ENCODE results near the gene NOTO.
"Not testable (repeated sequence)": the region's sequence is repeated elsewhere in the genome, so short reads cannot be mapped to it uniquely, and the experiment has no call there.

Gene NOTO, protein sequence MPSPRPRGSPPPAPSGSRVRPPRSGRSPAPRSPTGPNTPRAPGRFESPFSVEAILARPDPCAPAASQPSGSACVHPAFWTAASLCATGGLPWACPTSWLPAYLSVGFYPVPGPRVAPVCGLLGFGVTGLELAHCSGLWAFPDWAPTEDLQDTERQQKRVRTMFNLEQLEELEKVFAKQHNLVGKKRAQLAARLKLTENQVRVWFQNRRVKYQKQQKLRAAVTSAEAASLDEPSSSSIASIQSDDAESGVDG

DNA sequence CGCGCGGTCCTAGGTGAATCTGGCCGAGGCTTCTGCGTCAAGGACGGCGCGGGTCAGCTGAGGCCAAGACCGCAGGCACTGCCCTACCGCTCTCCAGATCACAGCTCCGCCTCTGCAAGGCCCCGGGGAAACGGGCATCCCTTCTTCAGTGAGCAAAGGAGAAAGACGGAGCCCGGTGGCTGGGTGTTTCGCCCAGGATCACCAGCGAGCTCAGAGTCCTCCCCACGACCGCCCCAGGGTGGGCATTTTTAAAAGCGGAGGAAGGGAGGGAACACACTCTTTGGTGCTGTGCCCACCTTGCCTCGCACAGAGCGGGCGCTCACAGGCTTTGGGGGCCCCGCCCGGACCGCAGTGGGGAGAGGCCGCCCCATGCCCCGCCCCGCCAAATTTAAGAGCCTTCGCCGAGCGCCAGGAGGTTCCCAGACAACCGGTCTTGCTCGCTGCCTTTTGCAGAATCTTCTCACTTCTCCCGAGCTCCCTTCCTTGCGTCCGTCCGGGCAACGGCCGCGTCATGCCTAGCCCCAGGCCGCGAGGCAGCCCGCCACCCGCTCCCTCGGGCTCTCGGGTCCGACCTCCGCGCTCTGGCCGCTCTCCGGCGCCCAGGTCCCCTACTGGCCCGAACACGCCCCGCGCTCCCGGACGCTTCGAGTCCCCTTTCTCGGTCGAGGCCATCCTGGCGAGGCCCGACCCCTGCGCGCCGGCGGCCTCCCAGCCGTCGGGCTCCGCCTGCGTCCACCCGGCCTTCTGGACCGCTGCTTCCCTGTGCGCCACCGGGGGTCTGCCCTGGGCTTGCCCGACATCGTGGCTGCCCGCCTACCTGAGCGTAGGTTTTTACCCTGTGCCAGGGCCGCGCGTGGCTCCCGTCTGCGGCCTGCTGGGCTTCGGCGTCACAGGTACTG is at the start of gene NOTO:
NOTO (plus strand) TSS at position 419 of the 899 bp plus-strand sequence; CDS start at position 512, 93 bp downstream.
- DNase-seq (ENCODE audit: low spot score), result no peak

DNA sequence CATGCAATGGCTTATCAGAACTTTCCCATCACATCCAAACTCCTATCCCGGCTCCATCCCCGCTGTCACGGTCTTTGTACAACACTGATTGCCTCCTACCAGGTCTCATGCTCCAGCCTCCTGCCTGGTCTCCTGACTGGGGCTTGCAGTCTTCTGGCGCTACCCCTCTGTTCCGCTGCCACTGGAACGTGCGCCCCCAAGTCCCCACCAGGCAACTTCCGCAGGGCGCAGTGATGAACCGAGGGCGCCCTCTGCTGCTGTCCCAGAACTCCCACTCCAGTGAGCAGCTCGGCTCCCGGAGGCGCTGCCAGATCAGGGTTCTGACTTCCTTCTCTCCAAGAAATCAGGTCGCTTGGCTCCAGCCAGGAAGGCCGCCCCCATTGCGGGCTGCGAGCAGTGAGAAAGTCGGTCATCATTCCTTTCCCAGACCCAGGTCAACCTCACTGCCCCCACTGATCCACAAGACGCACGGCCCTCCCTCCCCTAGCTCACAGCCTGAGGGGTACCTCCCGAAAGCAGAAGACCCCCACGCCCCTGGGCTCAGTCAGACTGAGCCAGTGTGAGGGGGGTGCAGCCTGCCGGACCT is 45.7 kb upstream of the NOTO start:
- DNase-seq (ENCODE audit: low spot score), result no peak

DNA sequence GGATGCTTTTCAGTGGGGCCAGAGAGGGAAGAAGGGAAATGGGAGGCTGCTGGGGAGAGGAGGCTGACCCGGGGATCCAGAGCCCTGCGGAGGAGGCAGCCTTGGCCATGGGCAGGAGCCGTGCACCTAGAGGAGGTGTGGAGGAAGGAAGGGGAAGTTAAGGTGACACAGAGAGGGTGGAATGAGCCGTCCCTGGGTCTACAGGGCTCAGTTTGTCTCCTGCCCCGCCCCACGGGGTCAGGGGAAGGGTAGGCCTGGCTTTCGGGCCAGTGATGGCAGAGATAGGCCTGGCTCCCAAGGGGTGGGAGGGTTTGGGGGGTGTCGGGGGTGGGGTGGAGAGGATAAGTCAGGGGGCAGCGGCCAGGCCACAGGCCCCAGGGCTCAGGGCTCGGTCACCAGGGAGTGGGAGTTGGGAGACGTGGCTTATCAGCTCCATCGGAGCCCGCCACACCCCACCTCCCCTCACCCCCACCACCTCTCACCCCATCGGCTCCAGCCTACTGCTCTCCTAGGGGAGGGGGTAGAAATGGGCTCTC is 39.5 kb upstream of the NOTO start:
- no peak for DNase-seq (ENCODE audit: low spot score)

DNA sequence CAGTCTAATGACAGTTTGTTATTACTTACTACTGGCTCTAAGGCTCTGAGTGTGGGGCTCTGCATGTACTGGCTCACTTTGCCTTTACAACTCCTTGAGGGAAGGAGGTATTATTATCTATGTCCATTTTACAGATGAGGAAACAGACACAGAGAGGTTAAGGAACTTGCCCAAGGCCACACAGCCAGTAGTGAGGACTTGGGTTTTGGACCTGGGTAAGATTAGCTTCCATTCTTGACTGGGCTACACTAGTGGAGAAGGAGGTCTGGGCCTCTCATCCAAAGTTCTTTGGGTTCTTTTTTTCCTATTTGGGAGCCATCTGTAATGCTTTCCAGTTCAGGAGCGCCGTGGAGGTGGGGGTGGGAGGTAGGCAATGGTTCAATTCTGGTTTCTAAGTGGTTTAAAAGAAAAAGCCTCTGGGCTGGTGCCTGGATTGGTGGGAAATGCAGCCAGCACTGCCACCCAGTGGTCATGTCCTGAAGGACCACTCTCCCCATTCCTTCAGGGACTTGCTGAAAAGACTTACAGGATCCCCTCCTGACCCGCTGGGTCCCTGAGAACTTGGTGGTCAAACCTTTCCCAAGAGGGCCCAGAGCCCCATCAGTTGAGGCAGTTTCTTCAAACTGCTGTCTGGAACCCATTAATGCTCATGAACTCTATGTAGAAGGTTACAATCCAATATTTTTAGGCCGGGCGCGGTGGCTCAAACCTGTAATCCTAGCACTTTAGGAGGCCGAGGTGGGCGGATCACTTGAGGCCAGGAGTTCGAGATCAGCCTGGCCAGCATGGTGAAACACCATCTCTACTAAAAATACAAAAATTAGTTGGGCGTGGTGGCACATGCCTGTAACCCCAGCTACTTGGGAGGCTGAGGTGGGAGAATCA is 38.6 kb upstream of the NOTO start:
- peak; percentile 63 for DNase-seq (ENCODE audit: low spot score)

DNA sequence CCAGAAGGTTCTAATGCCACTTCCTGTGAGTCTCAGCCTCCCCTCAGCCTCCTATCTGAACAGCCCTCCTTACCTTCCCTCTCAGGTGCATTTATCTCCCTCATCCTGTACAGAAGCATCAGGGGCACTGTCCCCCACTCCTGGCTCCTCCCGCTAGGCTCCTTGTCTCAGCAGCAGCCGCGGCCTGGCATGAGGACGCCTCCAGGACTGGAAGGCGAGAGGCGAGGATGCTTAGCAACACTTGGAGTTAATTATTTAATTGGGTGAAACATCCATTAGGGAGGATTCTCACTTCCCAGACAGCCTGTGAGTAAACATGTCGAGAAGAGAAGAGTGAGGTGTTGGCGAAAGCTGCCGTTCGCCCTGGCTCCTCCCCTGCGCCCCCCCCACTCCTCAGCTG is 36.4 kb upstream of the NOTO start:
- not testable (repeated sequence) for DNase-seq (ENCODE audit: low spot score)

DNA sequence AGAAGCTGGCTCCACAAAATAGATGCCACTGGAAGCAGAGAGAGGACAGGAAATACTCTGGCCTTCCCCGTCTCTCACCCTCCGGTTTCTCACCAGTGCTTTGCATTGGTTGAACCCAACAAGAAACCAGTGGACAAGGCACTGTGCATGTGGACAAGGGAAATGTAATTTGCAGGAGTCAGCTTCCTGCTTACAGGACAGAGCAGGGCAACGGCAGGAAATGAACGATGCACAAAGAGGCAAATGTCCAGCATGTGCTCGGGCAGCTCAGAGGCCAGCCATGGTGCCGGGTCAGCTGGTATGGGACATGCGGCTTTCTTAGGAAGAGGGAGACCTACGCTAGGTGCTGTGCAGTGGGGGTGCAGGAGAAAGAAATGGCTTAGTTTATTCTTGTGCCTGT is 35.6 kb upstream of the NOTO start:
- not testable (repeated sequence) for DNase-seq (ENCODE audit: low spot score)

DNA sequence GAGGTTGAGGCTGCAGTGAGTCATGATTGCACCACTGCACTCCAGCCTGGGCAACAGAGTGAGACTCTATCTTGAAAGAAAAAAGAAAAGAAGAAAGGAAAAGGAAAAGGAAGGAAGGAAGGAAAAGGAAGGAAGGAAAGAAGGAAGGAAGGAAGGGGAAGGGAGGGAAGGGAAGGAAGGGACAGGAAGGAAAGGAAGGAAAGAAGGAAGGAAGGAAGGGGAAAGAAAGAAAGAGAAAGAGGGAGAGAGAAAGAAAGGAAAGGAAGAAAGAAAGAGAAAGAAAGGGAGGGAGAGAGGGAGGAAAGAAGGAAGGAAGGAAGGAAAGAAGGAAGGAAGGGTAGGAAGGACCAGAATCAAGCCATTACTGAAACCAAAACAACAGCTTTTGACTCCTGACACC is 34.0 kb upstream of the NOTO start:
- not testable (repeated sequence) for DNase-seq (ENCODE audit: low spot score)

DNA sequence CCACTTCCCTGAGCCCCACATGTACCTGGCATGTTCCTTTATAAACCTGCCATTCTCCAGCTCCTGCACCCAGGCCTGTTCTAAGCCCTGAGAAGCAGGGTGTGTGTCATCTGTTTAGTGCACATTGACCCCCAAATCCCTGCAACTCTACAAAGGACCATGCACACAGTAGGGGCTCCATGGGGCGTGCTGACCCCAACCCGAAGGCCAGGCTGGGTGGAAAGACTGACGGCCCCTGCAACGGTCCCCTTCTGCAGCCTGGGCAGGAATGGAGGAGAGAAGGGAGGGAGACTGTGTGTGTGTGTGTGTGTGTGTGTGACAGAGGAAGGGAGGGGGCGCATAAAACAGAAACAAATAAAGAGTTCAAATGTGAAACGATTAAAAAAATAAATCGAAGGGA is 32.0 kb upstream of the NOTO start:
- DNase-seq (ENCODE audit: low spot score), result not testable (repeated sequence)

DNA sequence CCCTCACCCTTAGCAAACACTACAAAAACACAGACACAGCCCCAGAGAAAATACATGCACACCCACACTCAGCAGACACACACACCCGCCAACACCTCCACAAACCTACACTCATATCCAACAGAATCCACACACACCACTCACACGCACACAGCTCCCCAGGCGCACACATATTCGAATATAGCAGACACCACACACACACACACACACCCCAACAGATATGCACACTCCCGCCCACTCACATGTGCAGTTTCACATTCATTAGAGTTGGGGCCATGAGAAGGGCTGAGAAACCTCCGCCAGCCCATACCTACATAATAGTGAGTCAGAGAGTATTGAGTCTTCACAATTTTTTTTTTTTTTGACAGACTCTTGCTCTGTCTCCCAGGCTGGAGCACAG is 29.4 kb upstream of the NOTO start:
- DNase-seq (ENCODE audit: low spot score), result no peak

DNA sequence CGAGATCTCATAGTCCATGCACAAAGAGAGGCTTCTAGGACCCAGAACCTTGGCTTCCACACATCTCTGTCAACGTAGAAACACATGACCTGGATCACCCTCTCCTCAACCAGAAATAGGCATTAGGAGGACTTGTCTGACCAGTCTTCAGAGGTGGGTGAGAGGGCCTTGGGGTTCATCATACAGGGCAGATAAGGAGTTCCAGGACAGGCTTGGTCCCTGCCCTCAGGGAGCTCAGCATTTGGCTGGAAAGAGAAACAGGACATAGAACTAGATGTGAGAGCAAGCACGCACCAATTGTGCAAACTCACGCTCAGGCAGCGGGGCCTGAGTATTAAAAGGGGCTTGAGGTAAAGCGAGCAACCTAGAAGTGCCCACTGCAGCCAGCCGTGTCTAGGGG is 28.6 kb upstream of the NOTO start:
- DNase-seq (ENCODE audit: low spot score), result no peak

DNA sequence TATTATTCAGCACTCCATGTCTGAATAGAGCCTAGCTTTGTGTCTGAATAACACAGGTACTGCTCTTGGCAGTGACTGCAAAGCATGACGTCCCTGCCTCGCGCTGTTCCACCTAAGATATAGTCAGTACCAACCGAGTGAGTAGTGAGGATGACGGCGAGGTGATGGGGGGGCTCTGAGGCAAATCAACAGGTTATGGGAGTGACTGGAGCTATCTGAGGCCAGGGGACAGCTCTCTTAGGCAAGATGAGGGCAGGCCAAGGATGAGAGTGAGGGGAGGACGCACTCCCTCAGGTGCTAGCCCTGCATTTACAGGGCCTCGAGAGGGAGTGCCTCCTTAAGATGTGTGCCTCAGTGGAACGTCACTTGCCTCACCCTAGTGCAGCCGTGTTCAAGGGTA is 28.1 kb upstream of the NOTO start:
- no peak for DNase-seq (ENCODE audit: low spot score)

DNA sequence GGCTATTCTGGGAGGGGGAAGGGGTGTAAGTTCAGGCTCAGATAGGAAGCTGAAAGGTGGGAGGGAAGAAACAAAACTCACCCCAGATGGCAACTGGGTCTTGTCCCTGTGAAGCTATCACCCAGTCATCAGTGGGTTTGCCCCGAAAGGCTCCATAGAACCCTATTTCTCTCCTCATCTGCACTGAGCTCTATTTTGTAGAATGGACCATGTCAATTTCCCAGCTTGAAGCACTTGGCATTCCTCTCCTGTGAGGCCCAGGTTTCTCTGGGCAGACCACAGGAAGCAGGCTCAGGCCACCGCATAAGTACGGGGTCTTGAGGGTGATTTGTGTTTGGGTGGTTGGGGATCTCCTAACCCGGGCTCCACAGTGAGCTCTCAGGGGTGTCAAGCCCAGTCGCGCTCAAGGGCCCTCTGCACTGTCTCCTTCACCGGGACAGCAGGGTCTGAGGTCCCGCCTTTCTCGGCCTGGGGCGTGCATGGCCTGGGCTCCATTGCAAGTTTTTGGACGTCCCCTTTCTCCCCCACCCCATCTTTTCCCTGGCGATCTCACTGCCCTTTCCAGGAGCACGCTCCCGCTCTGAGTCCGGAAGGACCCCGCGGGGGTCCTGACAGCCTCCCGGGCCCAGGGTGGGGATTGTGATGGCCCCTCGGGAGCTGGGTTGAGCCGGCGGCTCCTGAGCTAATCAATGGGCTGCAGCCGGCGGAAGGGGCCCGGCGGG is 27.3 kb upstream of the NOTO start:
- no peak for DNase-seq (ENCODE audit: low spot score)

DNA sequence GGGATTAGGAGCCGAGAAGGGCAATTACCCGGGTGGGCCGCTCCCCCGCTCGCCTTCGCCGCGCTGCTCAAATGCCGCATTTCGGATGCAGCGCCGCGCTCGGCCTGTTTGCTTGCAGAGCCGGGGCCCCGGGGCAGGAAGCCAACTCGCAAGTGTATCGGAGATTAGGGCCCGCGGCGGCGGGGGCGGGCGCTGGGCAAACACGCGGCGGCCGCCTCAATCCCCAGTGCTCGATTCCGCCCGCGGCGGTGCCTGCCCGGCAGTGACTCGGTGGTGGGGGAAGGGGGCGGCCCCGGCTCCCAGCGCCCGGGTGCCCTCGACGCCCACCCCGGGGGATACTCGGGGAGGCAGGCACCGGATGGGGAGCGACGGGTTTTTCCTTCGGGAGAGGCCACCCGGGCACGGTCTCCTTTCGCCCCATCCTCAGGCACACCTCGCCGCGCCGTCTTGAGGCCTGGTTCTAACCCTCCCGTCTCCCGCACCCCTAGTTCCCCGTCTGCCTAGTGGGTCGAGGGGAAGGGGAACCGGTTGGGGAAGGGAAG is 26.6 kb upstream of the NOTO start:
- peak; percentile 64 for DNase-seq (ENCODE audit: low spot score)

DNA sequence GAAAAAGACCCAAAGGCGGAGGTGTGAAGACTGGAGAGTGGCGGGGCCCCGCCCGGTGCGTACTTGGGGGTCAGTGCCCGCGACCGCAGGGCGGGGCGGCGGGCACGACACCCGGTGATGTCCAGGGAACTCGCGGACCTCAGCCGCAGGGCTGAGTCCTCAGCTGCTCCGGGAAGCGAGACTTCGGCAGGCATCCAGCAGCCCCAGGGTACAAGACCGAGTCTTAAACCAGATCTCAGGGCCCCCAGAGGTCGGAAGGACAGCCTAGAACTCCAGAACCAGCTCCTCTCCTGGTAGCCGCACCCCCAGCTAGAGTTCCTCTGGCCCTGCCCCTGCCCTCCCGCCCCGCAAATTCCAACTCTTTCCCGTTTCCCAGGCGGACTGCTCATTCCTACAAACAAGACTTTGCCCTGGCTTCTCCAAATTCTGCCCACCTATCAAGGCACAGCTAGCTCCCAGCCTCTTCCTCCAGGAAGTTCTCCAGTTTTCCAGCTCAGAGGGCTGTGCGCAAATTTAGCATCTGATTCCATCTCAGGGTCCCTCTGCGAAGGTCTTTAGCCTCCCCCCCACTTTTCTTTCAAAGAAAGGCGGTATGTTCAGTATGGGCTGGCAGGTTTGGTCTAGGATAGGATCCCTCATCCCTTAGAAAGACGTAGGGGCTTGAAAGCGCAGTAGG is 26.0 kb upstream of the NOTO start:
- no peak for DNase-seq (ENCODE audit: low spot score)

DNA sequence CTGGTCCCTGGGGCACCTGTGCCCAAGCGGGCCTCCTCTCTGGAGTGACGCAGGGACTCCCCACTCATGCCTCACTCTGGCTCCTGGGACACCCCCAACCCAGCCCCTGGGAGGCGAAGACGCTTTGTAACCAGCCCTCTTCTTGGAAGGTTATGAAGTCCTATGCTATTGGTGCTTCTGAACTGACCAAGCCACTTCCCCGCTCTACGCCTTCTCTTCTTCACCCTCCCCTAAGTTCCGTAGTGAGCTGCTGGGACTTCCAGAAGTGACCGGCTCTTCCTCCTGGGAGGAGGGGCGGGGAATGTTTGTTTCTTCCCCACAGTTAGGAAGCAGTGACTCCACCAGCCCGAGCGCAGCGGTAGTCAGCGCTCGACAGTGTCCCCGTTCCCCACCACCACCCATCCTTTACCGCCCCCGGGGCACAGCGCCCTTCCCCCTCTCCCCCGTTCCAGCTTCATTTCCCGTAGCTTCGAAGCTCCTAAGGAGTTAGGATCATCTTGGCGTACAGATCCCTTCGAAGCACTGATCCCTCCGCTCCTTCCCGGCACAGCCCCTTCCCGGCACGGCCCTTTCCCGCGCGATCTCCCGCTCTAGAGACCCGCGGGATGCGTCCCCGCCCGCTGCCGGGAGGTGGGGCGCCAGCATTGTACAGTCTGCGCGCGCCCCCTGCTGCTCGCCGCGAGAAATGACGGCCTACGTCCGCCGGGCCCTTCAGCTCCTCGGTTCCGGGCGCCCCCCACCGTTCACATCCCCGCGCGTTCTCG is 25.3 kb upstream of the NOTO start:
- DNase-seq (ENCODE audit: low spot score), result peak; percentile 86

DNA sequence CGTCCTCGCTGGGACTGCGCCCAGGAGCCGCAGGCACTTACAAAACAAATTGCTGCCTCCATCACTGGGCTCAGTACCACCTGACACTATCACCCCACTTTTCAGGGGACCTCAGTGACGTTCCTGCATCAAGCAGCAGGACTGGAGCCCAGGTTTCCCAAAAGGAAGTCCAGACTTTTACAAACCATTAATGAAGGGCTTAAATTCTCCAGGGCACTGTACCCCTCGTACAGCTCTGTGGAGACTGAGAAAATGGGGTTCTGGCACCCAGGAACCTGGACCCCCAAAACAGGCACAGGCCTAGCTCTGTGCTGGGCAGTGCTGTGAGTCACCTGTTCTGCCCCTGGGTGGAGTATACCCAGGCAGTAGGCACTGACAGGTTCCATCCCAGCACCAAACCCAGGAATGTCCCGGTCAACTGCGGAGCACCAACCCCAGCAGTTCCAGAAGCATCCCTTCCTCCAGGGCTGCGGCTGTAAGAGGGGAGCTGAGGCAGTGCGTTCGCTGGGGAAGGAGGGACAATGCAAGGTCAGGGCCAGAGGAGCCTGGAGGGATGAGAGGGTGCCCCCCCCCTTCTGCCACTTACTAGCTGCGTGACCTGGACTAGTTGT is 24.6 kb upstream of the NOTO start:
- DNase-seq (ENCODE audit: low spot score), result no peak

DNA sequence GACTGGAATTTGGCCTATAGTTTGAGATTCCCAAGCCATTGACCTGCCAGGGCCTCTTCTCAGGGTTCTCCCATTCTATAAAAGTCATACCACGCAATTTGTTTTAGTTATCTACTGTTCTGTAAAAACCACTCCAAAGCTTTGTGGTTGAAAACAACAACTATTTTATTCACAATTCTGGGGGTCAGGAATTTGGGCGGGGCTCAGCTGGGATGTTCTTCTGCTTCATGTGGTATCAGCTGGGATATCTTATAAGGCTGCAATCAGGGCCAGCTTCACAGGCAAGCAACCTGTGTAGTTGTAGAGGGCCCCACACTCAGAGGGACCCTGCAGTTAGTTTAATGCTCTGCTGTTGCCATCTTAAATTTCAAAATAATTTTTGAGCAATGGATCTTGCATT is 16.4 kb upstream of the NOTO start:
- DNase-seq (ENCODE audit: low spot score), result no peak

DNA sequence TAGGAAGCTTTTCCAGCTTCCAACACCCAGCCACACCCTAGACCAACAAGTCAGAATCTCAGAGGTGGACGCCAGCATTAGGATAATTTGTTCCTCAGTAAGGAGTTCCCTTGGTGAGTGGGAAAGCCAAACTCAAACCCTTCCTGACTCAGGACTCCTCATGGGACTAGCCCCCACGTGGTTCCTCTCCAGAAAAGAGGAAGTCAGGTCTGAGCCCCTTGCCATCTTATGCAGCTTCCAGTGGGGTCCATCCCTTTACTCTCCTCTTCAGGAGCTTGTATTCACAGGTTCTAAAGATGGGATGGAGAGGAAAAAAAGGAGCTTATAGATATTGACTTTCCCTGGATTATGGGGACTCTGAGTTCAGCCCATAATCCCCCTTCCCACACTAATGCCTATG is 14.8 kb upstream of the NOTO start:
- DNase-seq (ENCODE audit: low spot score), result no peak

DNA sequence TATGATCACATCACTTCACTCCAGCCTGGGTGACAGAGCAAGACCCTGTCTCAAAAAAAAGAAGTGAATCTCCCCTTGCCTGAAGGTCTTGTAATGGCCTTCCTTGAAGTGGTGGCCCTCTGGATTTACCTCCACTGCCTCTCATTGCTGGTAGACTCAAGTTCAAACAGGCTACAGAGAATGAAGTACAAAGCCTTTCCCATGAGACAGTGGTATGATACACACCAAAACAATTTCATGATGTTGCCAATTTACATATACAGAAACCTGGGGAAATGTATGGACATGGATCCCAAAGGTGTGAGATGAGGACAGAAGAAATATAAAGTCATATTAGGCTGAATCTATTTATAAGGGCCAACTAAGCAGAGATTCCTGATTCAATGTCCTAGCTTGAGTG is 4.8 kb upstream of the NOTO start:
- DNase-seq (ENCODE audit: low spot score), result no peak

Data from CD4-positive, alpha-beta T cell treated with Interleukin-6 at 100 ng/mL for 8 hours (primary cell).